Colonic mucosa (tissue), 4 donors: ENCODE results near the gene NUP214. TPM values are rescaled to one million over a fixed set of nuclear protein-coding genes. Genes with fewer than 3 reads are reported as not detected.

Experiments used
- DNase-seq: peaks from one replicate; pipeline ENCODE4 v3.0.0-alpha.2; 2020
- H3K27ac ChIP-seq: fragments of 200-600 bp; one replicate; pipeline ENCODE4 v1.8.0; 2021
- H3K27me3 ChIP-seq: fragments of 200-600 bp; one replicate; pipeline ENCODE4 v1.8.0; 2021
- H3K36me3 ChIP-seq: fragments of 200-600 bp; one replicate; pipeline ENCODE4 v1.8.0; 2021
- H3K4me1 ChIP-seq: fragments of 200-600 bp; one replicate; pipeline ENCODE4 v1.8.0; 2021; ENCODE audit warnings: mild to moderate bottlenecking
- H3K4me3 ChIP-seq: fragments of 200-600 bp; one replicate; pipeline ENCODE4 v1.8.0; 2021
- H3K9ac ChIP-seq, 2 donors: one replicate each; pipeline ENCODE4 v1.7.0; 2013; ENCODE audit warnings: control low read depth in 2 of 2, low read depth in 2 of 2, low read length in 2 of 2
- H3K9me3 ChIP-seq: fragments of 200-600 bp; one replicate; pipeline ENCODE4 v1.8.0; 2021
- CTCF ChIP-seq: fragments of 200-600 bp; IDR thresholded peaks from one replicate; pipeline ENCODE4 v1.8.0; 2022; ENCODE audit warnings: antibody characterized with exemption, mild to moderate bottlenecking
- intact Hi-C: fragments of 100-400 bp; cut with DNase I; formaldehyde crosslinking; loops from one replicate; pipeline ENCODE4 v1.14.1; 2022
- total RNA-seq, 2 donors: library from RNA; stranded (reverse); fragmentation: NEBNext Ultra II Directional in 1 of 2; extraction: Animal tissue kit (Norgen Biotek cat#: 25700) in 1 of 2; gene quantifications; one replicate each; pipeline ENCODE4 v1.2.1, GENCODE V29; 2021
- donor health status: healthy.
- donor health status: DM: no; HTN: no; CAD: no.
- donor health status: DM: no; HTN: no; CAD: no.

NUP214 gene
- total RNA-seq, 2 donors from 2014 or later = 32.2 to 43.8 TPM

DNA sequence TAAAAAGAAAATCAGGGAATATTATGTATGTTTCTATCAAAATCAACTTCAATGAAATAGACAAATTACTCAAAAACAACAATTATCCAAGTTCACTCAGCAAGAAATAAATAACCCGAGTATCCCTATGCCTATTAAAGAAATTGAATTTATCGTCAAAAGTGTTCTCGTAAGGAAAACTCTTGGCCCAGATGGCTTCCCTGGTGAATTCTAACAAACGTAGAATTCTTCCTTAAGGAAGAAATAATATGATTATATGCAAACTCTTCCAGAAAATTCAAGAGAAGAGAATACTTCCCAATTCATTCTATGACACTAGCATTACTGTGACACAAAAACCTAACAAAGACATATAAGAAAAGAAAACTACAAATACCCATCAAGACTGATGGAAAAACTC is 121.2 kb downstream of the NUP214 start:
- no peak overlapping the region for H3K9ac ChIP-seq
- no peak for DNase-seq
- no peak overlapping the region for H3K4me3 ChIP-seq
- H3K36me3 ChIP-seq = no peaks in the 10 kb centered on the region
- TF ChIP-seq CTCF = no peak
- H3K27ac ChIP-seq = no peak overlapping the region
- H3K4me1 ChIP-seq = no peaks in the 10 kb centered on the region
- no peaks in the 10 kb centered on the region for H3K27me3 ChIP-seq
- H3K9me3 ChIP-seq = no peaks in the 10 kb centered on the region
- intact Hi-C loops = no loop called here

DNA sequence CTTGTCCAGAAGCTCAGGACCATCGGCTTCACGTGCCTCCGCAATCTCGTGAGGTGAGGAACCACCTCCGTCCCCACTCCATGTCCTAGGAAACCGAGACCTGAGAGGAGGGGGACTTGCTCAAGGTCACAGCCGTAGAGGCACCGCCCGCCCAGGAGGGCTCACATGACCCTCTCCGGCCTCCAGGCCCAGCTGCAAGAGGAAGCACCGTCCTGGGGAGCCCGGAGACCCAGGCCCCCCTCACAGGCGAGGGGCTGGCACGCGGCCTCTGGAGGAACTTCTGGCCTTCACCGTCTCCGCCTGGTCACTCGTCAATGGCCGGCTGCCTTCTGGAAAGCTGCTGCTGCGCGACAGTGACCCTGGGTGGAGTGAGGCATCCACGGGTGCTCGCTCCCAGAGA is 126.7 kb downstream of the NUP214 start:
- H3K9ac ChIP-seq = peak overlapping the region in 1 of 2 donors; percentile 35
- H3K4me1 ChIP-seq = no peaks in the 10 kb centered on the region
- no peak for DNase-seq
- peak overlapping the region; percentile 7 for H3K4me3 ChIP-seq
- H3K9me3 ChIP-seq = no peaks in the 10 kb centered on the region
- peak overlapping the region; percentile 43 for H3K27ac ChIP-seq
- TF ChIP-seq CTCF = no peak
- H3K27me3 ChIP-seq = no peaks in the 10 kb centered on the region
- H3K36me3 ChIP-seq = no peaks in the 10 kb centered on the region
- intact Hi-C loops = no loop called here

GRCh38 chr9:131253891-131254491 is 128.6 kb downstream of the NUP214 start:
- no peak for TF ChIP-seq CTCF
- H3K9me3 ChIP-seq = no peaks in the 10 kb centered on the region
- peak overlapping the region; percentile 32 for H3K27ac ChIP-seq
- peak overlapping the region in 1 of 2 donors; percentile 19 for H3K9ac ChIP-seq
- no peaks in the 10 kb centered on the region for H3K36me3 ChIP-seq
- no peak overlapping the region for H3K4me3 ChIP-seq
- DNase-seq = no peak
- no peaks in the 10 kb centered on the region for H3K27me3 ChIP-seq
- intact Hi-C loops = no loop called here
- no peaks in the 10 kb centered on the region for H3K4me1 ChIP-seq

DNA sequence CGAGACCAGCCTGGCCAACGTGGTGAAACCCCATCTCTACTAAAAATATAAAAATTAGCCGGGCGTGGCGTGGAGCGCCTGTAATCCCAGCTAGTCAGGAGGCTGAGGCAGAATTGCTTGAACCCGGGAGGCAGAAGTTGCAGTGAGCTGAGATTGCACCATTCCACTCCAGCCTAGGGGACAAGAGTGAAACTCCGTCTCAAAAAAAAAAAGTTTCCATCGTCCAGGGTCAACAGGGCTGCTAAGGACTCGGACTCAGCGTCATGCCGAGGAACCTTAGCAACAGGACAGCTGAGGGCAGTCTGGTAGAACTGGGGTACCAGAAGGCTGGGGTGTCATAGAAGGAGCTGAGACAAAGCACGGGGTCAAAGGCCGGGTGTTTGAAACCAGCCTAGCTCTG is 129.2 kb downstream of the NUP214 start:
- TF ChIP-seq CTCF = no peak
- H3K9ac ChIP-seq = no peak overlapping the region
- H3K27ac ChIP-seq = peak overlapping the region; percentile 32
- DNase-seq = no peak
- no peak overlapping the region for H3K4me3 ChIP-seq
- no peaks in the 10 kb centered on the region for H3K9me3 ChIP-seq
- intact Hi-C loops = no loop called here
- no peaks in the 10 kb centered on the region for H3K4me1 ChIP-seq
- H3K36me3 ChIP-seq = no peaks in the 10 kb centered on the region
- H3K27me3 ChIP-seq = no peaks in the 10 kb centered on the region

- Histone ChIP-seq H3K27me3 (no peaks in the 10 kb centered on the region), H3K9me3 (no peaks in the 10 kb centered on the region), H3K4me3 (no peak overlapping the region), H3K4me1 (no peaks in the 10 kb centered on the region), H3K9ac (peak overlapping the region; percentile 33 to 40), H3K27ac (peak overlapping the region; percentile 56), H3K36me3 (no peaks in the 10 kb centered on the region)
- no peak for DNase-seq
- TF ChIP-seq CTCF = no peak
- intact Hi-C loops = no loop called here
These were observed 130.4 kb downstream of the NUP214 start for GRCh38 chr9:131255676-131256197.
